MM.1S (cell line): ENCODE data around the gene ARMC2.
A peak's percentile ranks its signal among the peaks of the same experiment; 100 is the strongest.

ENCODE experiments used
- DNase-seq: peaks from one replicate; pipeline ENCODE4 v3.0.0-alpha.2; 2015
- H2AFZ ChIP-seq: fragments of 300-600 bp; sonication (generic); 2 replicates; pipeline ENCODE4 v1.6.0; 2016; ENCODE audit warnings: antibody characterized with exemption, low read length
- H3F3A ChIP-seq: fragments of 300-600 bp; sonication (generic); 2 replicates; pipeline ENCODE4 v1.6.1; 2016; ENCODE audit warnings: mild to moderate bottlenecking, antibody characterized with exemption, low read length, moderate library complexity, mixed read lengths; ENCODE audit not compliant: insufficient read depth
- H3K27ac ChIP-seq: fragments of 300-600 bp; sonication (generic); 2 replicates; pipeline ENCODE4 v1.5.1; 2016; ENCODE audit warnings: mild to moderate bottlenecking, low read length
- H3K27me3 ChIP-seq: fragments of 300-600 bp; sonication (generic); replicated peaks from 2 replicates; pipeline ENCODE4 v1.6.0; 2016; ENCODE audit warnings: low read length; ENCODE audit not compliant: insufficient read depth
- H3K36me3 ChIP-seq: fragments of 300-600 bp; sonication (generic); replicated peaks from 2 replicates; pipeline ENCODE4 v1.6.1; 2016; ENCODE audit warnings: mild to moderate bottlenecking, low read length, mixed read lengths; ENCODE audit not compliant: insufficient read depth
- H3K4me1 ChIP-seq: fragments of 300-600 bp; sonication (generic); 2 replicates; pipeline ENCODE4 v1.6.1; 2016; ENCODE audit warnings: low read length, mixed read lengths
- H3K4me2 ChIP-seq: fragments of 300-600 bp; sonication (generic); 2 replicates; pipeline ENCODE4 v1.6.0; 2016; ENCODE audit warnings: low read depth, low read length
- H3K4me3 ChIP-seq: fragments of 300-600 bp; sonication (generic); 2 replicates; pipeline ENCODE4 v1.5.1; 2016; ENCODE audit warnings: low read length, mixed read lengths
- H3K79me2 ChIP-seq: fragments of 300-600 bp; sonication (generic); 2 replicates; pipeline ENCODE4 v1.6.1; 2016; ENCODE audit warnings: mixed run types, low read length, mixed read lengths
- H3K9ac ChIP-seq: fragments of 300-600 bp; sonication (generic); 2 replicates; pipeline ENCODE4 v1.6.1; 2016; ENCODE audit warnings: low read length, mixed read lengths
- H3K9me2 ChIP-seq: fragments of 300-600 bp; sonication (generic); replicated peaks from 2 replicates; pipeline ENCODE4 v1.6.1; 2016; ENCODE audit warnings: mild to moderate bottlenecking, low read length, mixed read lengths; ENCODE audit not compliant: insufficient read depth
- H3K9me3 ChIP-seq: fragments of 300-600 bp; sonication (generic); replicated peaks from 2 replicates; pipeline ENCODE4 v1.6.1; 2016; ENCODE audit warnings: mild to moderate bottlenecking, low read length, mixed read lengths; ENCODE audit not compliant: insufficient read depth
- H4K20me1 ChIP-seq: fragments of 300-600 bp; sonication (generic); 2 replicates; pipeline ENCODE4 v1.6.1; 2016; ENCODE audit warnings: mild to moderate bottlenecking, low read length, moderate library complexity, mixed read lengths; ENCODE audit not compliant: insufficient read depth
- EZH2 ChIP-seq: fragments of 300-600 bp; sonication (generic); optimal IDR thresholded peaks from 2 replicates; pipeline ENCODE3; 2017; ENCODE audit warnings: low read depth, mild to moderate bottlenecking, antibody characterized with exemption, low read length, mixed read lengths
- EZH2phosphoT487 ChIP-seq: fragments of 300-600 bp; sonication (generic); IDR thresholded peaks from 2 replicates; pipeline ENCODE4 v1.6.1; 2018; ENCODE audit warnings: antibody characterized with exemption, low read length
- TF ChIP-seq, protein P1 (sequence below): fragments of 300-600 bp; sonication (generic); IDR thresholded peaks from 2 replicates; pipeline ENCODE4 v1.5.1; 2016; ENCODE audit warnings: antibody characterized with exemption, low read length, mixed read lengths

The ARMC2 gene

GRCh38 chr6:108806171-108806570 lies 42.1 kb upstream of the ARMC2 start:
- Histone ChIP-seq H2AFZ (no peak overlapping the region), H3K4me3 (no peak overlapping the region), H3K9ac (no peak overlapping the region)

GRCh38 chr6:108806665-108807064 lies 41.6 kb upstream of the ARMC2 start:
- Histone ChIP-seq H3F3A (no peaks in the 10 kb centered on the region), H4K20me1 (no peaks in the 10 kb centered on the region), H3K36me3 (no peaks in the 10 kb centered on the region), H3K4me2 (no peak overlapping the region), H3K9me2 (no peaks in the 10 kb centered on the region), H3K27ac (no peak overlapping the region), H2AFZ (no peak overlapping the region), H3K4me1 (peaks cover 21% of the 10 kb centered on the region), H3K9me3 (no peaks in the 10 kb centered on the region), H3K79me2 (no peaks in the 10 kb centered on the region), H3K27me3 (no peaks in the 10 kb centered on the region), H3K9ac (no peak overlapping the region), H3K4me3 (no peak overlapping the region)
- no peak for DNase-seq
- TF ChIP-seq, protein P1, sequence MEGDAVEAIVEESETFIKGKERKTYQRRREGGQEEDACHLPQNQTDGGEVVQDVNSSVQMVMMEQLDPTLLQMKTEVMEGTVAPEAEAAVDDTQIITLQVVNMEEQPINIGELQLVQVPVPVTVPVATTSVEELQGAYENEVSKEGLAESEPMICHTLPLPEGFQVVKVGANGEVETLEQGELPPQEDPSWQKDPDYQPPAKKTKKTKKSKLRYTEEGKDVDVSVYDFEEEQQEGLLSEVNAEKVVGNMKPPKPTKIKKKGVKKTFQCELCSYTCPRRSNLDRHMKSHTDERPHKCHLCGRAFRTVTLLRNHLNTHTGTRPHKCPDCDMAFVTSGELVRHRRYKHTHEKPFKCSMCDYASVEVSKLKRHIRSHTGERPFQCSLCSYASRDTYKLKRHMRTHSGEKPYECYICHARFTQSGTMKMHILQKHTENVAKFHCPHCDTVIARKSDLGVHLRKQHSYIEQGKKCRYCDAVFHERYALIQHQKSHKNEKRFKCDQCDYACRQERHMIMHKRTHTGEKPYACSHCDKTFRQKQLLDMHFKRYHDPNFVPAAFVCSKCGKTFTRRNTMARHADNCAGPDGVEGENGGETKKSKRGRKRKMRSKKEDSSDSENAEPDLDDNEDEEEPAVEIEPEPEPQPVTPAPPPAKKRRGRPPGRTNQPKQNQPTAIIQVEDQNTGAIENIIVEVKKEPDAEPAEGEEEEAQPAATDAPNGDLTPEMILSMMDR = no peak
- TF ChIP-seq EZH2 (no peak), EZH2phosphoT487 (no peak)

More at GRCh38 chr6:108806171-108806570, 42.1 kb upstream of the ARMC2 start:
- Histone ChIP-seq H3K27me3 (no peaks in the 10 kb centered on the region), H3K36me3 (no peaks in the 10 kb centered on the region), H3K4me1 (peaks cover 25% of the 10 kb centered on the region), H3F3A (no peaks in the 10 kb centered on the region; the same call in 1 of the 2 replicates), H3K27ac (peak overlapping the region; percentile 21; the same call in 1 of the 2 replicates), H3K9me3 (no peaks in the 10 kb centered on the region), H3K79me2 (no peaks in the 10 kb centered on the region), H3K4me2 (no peak overlapping the region), H4K20me1 (no peaks in the 10 kb centered on the region), H3K9me2 (no peaks in the 10 kb centered on the region)
- DNase-seq = no peak
- TF ChIP-seq, protein P1 = no peak
- TF ChIP-seq EZH2phosphoT487 (no peak), EZH2 (no peak)

DNA sequence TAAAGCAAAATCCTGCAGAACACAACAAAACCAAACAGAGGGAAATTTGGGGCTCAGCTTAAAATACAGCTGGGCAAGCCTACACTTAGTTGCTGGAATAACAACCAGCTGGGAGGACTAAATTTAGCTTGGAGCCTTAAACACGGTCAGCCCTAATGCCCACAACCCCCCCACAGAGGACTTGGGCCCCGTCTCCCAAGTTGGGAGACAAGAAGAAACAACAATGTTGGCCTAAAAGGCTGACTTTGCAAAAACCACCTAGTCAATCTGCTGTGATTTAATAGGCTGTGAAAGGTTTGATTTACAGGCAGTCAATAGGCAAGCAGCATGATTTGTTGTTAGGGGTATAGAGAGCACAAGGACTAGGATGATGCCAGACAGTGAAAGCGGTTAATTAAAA lies 40.3 kb upstream of the ARMC2 start:
- no peak for TF ChIP-seq EZH2phosphoT487
- TF ChIP-seq EZH2 = no peak
- TF ChIP-seq, protein P1 = no peak
- H4K20me1 ChIP-seq = no peaks in the 10 kb centered on the region
- H3K9me3 ChIP-seq = no peaks in the 10 kb centered on the region
- H3K4me3 ChIP-seq = no peak overlapping the region
- no peaks in the 10 kb centered on the region for H3K79me2 ChIP-seq
- H3K27me3 ChIP-seq = no peaks in the 10 kb centered on the region
- no peak overlapping the region for H3K4me2 ChIP-seq
- H3K27ac ChIP-seq = no peak overlapping the region
- DNase-seq = no peak
- no peak overlapping the region for H2AFZ ChIP-seq
- no peaks in the 10 kb centered on the region for H3K36me3 ChIP-seq
- H3K9me2 ChIP-seq = no peaks in the 10 kb centered on the region
- H3K9ac ChIP-seq = no peak overlapping the region
- H3F3A ChIP-seq = no peaks in the 10 kb centered on the region
- H3K4me1 ChIP-seq = peaks cover 17% of the 10 kb centered on the region
